ENCODE measurements around the gene PDZD7.

Gene PDZD7

DNA sequence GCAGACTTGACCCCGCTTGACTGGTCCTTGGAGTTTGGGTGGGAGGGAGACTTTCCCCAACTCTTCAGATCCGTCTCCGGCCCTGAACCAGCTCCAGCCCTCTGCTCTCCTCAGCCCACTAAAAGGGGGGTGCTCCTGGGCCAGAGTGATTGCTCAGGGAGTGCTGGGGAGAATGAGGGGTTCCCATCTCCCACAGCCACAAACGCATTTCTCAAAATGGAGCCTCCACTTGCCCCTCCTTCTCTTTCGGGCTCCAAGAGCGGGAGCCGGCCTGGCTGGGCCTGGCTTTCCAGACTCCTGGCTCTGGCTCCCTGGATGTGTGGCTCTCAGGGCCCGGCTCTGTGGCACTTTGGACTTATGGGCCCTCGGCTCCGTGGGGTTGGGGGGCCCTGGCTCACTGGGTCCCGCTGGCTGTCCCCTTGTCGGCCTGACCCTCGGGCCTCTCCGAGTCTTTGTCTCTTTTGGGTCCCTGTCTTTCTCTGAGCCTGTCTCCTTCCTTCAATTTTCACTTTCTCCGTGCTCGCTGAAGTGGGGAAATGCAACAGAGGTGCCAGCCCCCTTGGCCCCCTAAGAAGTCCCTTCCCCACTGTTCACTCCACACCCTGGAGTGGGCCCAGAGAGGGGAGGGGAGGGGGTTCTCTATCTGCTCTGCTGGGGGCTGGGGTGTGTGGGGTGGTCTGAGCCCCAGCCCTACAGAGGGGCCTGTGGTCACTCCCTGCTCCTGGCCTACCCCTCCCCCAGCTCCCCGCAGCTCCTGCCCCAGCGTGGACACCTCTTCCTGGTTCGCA is 30.6 kb downstream of the PDZD7 start:
- peak; percentile 71 for DNase-seq

DNA sequence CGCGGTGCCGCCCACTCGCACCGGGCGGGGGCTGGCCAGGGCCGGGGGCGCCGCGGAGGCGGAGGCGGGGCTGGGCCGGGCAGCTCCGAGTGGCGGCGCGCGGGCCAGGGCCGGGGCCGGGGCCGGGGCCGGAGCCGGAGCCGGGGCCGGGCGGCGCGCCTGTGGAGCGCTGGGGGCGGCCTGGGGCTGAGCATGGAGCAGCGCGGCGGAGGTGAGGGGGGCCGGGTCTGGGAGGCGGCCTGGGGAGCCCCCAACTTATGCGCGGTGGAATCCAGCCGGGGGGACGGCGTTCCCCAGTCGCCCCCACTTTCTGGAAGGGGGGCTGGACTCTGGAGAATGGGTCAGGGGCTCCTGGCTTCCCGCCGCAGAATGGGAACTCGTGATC is 31.2 kb downstream of the PDZD7 start, which contains the start of gene LZTS2:
TSS of gene LZTS2 (plus strand) at position 67 of the 385 bp plus-strand sequence. CDS start 2,731 bp downstream, outside the sequence.
- DNase-seq: no peak

DNA sequence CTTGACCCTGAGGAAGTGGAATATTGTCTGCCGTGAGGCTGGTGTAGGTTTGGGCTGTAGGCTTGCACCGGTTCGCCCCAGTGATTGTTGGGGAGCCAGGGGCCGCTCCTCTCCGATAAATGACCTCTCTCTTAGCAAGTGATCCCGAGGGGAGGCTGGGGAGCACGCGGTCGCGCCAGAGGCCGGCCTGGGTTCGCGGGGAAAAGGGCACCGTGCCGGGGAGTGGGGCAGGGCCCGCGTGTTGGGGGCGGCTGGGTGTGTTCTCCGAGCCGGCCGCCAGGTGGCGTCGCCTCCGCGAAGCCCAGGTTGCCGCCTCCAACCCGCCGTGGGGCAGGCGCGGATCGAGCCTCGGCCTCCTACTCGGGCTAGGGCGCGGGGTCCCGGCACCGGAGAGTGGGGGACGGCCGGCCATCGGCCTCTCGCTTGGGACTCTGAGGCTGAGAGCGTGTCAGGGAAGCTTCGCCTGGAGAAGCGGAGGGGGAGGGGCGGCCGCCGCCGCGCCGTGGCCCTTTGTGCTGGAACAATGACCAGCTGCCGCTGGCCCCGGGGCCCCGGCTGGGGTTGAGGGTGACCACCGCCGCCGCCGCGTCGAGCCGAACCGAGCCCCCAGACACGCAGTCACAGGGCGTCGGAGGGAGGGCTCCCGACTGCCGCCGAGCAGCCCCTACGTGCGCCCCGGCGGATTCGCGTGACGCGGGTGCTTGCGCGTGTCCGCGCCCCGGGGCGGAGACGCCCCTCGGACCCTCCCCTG is 31.8 kb downstream of the PDZD7 start:
- DNase-seq: peak; percentile 87

DNA sequence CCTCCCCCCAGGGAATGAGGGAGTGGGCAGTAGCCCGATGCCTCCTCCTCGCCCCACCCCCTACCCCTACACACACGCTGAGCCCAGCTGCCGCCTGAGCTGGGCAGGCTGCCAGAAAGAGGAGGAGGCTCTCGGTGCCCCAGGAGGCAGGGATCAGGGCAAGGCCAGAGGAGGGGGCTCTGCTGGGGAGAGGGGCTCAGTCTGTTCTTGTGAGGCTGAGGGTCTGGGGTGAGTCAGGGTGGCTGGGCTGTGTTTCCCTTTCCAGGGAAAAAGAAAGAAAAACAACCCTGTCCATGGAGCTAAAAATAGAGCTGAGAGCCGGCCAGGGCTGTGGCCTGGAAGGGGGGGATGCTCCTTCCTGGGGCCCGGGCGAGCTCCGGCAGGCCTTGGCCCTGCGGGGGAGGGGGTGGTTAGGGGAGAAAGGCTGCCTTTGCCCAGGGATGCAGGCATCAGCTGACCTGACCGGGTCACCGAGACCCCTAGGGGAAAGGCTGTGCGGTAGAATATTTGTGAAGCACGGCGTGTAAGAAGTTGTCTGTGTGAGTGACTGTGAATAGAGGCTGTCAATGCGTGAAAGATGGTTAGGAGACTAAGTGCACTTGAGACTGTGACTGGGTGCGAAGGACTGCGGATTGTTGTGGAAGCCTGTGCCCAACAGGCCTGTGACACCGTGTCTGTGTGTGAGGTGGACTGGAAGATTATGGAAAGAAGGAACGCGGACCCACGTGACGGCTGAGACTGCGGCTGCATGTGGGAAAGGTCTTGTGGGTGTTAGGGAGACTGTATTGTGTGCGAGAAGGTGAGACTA is 32.5 kb downstream of the PDZD7 start:
- DNase-seq: peak; percentile 89

DNA sequence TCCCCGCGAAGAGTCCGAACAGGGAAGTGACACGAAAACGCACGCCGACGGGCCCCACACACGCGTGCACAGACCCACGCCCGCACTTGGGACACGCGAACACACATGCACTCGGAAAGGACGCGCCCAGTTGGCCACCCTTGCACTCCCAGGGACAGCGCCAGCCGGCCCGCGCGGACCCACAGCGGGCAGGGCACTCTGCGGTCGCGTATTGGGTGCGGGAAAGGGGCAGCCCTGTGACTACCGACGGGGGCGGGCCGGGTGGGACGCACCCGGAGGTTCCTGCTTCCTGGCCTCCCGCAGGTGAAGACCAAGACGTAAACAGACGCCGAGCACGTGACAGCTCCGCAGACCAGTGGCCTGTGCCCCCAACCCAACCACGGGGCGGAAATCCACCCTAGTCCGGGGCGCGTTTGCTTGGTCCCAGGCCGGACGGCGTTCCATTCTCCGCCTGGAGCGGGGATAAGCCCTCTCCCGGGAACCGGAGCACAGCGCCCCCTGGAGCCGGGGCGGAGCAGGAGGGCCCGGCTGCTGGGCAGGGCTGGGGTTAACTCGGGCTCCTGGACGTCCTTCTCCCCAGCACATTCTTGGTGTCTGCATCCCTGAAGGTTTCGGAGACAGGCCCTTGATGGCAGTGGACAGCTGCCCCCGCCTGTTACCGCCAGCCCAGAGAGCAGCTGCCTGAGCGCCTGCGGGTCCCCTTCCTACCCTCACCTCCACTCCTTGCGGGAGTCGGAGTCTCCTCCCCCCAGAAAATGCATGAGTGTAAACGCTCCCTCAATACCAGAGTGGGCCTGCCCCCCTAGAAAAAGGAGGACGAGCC is 33.4 kb downstream of the PDZD7 start:
- DNase-seq: peak; percentile 95

DNA sequence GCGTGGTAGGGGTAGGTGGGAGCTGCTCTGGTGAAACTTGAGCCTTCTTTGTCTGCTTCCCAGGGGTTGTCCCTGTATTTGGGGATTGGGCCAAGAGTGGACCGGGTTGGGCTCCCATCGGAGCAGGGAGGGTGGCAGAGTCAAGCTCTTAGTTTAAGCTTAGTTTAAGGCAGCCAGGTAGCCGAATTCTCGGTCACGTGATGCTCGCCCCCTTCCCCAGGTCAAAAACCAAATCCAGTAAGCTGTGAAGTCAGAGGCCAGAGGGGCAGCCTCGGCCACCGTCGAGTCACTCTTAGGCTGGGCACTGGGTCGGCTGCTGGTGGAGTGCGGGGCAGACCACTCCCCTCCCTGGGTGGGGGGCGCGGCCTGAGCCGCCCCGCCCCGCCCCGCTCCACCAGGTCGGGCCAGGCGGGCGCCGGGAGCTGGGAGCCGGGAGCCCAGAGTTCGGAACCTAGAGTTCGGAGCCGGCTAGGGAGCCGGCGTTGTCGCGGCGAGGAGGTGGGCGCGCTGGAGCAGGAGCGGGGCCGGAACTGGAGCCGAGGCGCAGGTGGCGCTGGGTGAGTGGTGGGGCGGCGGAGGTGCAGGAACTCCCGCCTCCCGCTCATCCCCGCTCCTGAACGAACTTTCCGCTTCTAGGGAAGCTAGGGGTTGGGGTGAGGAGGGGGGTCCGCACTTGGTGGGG is 34.1 kb downstream of the PDZD7 start:
- peak; percentile 82 for DNase-seq

DNA sequence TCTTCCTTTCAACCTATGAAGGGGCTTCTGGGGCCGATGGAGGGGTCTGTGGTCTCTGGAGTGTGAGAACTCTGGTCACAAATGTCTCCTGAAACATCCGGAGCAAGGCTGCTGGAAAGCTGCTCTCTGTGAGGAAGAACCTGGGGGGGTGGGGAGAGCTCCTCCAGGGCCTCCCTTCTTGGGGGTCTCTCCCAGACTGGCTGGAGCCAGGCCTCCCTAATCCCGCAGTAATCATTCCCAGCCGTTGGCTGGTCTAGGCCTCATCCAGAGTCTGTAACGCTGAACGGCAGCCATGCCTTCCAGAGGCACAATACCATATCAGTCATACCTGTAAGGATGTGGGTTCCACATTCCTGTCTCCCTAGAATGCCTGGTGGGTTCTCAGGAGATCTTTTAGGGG is 35.7 kb downstream of the PDZD7 start:
- DNase-seq: no peak

DNA sequence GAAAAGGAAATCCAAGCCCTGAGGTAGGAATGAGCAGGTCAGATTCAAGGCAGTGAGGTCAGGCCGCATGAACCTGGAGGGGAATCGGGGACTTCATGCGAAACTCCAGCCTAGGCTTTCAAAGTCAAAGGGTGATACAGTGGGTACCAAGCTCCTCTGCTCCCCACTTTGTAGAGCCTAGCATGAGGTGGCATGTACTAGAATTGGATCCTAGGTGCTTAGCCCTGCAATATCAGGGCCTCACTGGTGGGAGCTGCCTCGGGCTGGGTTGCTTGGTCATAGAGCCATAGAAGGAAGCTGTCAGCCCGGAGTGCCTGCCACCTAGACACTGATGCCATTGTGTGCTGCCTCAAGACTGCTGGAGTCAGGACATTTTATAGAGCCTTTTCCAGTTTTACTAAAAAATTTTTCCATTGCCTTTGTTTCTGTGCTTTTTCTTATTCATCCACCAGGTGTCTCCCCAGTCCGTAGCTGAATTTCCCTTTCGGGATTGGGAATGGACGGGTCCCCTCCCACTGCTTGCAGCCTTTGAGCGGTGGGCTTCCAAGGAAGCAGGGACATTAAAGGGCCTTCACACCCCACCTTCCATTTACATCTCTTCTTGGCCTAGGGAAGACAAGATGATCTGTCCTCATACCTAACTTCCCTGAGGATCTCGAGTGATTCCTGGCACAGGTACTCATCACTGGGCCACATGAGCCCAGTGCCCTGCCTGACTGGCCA is 36.8 kb downstream of the PDZD7 start:
- DNase-seq: no peak

DNA sequence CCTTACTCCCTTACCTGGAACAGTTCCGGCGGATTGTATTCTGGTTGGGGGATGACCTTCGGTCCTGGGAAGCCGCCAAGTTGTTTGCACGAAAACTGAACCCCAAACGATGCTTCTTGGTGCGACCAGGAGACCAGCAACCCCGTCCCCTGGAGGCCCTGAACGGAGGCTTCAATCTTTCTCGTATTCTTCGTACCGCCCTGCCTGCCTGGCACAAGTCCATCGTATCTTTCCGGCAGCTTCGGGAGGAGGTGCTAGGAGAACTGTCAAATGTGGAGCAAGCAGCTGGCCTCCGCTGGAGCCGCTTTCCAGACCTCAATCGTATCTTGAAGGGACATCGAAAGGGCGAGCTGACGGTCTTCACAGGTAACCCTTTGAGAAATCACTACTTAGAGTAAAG is 41.8 kb downstream of the PDZD7 start:
- DNase-seq: no peak

DNA sequence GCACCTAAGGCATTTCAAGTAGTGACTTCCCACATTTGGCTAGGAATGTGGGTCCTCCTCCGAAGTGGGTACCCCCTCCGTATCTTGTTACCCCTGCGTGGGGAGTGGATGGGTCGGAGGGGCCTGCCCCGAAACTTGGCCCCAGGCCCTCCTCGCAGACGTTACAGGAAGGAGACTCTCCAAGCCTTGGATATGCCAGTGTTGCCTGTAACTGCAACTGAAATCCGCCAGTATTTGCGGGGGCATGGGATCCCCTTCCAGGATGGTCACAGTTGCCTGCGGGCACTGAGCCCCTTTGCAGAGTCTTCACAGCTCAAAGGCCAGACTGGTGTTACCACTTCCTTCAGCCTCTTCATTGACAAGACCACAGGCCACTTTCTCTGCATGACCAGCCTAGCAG is 42.8 kb downstream of the PDZD7 start:
- no peak for DNase-seq

DNA sequence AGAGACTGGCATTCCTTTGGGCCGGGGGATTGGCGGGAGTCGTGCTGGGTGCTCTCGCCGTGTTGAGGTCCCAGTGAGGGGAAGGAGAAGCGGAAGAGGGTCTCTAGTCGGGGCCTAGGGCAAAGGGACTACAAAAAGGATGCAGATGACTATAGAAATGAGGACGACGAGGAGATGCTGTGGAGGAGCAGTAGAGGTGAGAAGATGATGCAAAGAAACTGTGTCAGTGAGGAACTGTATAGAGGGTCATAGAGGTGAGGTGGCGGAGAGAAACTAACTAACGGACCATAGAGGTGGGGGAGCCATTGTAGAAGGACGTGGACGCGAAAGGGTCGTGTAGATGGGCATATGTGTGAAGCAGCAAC is 43.3 kb downstream of the PDZD7 start:
- no peak for DNase-seq

DNA sequence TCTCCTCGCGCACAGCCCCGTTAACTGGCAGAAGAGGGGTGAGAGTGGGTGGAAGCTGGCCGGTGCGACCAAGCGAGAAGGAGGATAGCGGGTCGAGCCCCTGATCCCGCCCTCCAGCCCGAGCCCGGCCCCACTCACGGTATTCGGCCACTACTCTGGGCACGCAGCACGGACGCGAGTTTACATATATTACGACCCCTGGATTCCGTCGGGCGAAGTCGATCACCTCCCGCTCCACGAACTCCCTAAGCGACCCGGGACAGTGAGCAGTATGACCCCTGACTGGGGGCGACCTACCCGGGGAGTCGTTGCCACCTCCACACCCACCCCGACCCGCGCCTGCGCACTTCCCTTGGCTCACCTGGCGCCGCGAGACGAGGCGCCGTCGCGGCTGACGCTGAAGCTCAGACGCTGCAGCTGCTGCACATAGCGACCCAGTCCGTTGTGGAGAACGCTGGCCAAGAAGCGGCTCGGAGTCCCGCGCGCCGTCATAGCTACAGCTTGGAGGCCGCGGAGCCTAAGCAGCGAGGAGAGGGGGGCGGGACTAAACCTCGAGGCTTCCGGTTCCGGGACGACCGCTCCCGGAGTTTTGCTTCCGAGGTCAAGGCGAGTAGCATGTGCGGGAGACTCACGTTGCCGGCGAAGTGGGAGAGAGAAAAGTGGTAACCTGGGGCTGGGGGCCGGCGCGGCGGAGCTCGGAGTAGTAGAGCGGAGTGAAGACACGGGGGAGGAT is 43.8 kb downstream of the PDZD7 start, which contains the start of the genes MRPL43 and TWNK:
TSS of gene MRPL43 (minus strand) at position 546 of the 733 bp plus-strand sequence. CDS start at position 492, 54 bp downstream.
TSS of gene TWNK (plus strand) at position 592 of the 733 bp plus-strand sequence. CDS start 668 bp downstream, outside the sequence.
- DNase-seq: peak; percentile 91

DNA sequence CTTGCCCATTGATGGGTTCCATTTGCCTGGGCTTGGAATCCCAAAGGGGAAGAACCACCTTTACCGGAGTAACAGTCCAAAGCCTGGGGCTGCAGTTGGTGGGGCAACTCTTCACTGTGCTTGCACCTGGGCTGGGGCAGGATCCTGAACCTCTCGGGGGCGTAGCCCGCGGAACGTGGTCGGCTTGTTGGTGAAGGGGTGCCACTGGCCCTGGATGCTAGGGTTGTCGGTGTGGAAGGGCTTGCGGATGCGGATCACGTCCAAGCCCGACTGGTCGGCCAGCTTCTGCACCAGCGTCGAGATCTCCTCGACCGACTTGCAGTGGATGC is 44.3 kb downstream of the PDZD7 start:
- DNase-seq: no peak

DNA sequence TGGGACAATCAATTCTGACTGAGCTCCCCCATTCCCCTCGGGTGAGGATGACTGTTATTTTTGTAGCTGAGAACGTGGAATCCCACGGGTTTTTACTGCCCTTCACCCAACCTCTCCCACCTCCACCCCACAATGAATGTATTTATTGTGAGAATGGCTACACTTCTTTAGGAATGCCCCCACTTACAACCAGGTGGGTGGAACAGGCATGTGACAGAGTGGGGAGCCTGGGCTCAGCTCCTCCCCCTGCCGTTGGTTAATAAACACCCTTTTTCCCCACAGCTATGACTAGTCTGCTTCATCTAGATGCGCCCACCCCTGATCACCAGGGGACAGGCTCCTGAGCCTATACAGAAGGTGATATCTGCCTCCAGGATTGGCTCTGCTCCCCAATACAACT is 45.6 kb downstream of the PDZD7 start:
- no peak for DNase-seq

DNA sequence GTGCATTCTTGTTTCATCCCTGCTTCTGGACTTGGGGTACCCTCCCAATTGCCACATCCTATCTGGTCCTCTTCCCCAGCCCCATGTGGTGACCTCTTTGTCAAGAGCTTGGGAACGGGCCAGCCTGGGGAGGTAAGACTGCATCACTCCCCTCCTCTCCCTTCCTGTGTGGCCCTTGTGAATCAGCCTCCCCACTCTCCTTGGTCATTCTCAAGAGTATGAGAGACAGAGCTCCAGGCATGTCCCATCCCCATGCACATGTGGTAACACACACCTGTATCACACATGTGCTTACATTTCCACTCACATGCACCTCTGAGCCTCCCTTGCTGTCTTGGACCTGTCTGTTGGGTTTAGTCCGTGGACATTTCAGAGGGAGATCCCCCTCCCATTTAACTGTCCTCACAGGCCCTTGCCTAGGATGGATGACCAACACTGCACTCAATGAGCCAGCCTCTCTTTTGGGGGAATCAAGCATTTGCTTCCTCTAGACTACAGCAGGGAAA is 46.2 kb downstream of the PDZD7 start:
- DNase-seq: no peak

DNA sequence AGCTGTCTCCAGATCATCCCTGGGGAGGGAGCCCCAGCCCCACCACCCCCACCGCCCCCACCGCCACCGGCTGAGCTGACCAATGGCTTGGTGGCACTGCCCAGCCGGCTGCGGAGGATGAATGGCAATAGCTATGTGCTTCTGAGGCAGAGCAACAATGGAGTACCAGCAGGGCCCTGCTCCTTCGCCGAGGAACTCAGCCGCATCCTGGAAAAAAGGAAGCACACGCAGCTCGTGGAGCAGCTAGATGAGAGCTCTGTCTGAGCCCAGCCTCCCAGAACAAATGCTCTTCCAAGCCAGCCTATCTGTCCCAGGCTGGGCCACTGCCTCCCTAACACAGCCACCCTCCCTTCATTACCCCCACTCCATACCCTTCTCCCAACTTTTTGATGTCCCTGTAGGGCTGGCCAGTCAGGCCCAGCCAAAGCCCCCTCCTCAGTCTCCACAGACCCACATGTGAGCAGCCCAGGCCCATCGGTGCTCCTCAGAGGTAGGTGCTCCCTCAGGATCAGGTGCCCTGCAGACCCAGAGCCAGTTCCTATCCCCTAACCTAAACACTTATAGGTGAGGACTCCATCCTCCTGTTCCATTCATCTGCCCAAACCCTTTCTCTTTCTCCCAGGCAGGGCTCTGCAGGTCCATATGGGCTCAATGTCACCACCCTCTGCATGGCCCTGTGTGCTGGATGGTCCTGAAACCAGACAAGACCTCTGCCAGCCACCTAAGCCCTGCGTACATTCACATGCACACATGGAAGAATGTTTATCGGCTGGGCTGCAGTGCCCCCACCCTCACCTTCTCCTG is 46.9 kb downstream of the PDZD7 start:
- DNase-seq: no peak

DNA sequence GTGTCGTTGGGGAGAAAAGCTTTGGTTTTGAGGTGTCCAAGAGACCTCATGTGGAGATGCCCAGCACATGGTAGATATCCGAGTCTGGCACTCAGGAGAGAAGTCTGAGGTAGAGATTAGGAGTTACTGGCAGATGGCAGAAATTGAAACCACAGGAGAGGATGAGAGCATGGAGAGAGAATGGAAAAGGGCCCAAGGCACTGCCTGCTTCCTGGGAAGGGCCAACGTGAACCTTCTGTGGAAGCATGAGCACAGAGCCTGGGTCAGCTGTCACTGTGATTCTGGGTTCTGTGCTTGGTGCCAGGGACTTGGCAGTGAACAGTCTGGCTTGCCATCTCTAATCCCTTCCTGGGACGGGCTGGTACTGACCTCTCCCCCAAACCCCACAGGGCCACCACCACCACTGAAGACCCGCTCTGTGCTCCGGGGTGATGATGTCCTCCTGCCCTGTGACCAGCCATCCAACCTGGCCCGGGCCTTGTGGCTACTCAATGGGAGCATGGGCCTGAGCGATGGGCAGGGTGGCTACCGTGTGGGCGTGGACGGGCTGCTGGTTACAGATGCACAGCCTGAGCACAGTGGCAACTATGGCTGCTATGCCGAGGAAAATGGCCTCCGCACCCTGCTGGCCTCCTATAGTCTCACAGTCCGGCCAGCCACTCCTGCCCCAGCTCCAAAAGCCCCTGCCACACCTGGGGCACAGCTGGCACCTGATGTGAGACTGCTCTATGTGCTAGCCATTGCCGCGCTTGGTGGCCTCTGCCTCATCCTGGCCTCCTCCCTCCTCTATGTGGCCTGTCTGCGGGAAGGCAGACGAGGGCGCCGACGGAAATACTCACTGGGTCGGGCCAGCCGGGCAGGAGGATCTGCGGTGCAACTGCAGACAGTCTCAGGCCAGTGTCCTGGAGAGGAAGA is 47.8 kb downstream of the PDZD7 start:
- DNase-seq: peak; percentile 30

DNA sequence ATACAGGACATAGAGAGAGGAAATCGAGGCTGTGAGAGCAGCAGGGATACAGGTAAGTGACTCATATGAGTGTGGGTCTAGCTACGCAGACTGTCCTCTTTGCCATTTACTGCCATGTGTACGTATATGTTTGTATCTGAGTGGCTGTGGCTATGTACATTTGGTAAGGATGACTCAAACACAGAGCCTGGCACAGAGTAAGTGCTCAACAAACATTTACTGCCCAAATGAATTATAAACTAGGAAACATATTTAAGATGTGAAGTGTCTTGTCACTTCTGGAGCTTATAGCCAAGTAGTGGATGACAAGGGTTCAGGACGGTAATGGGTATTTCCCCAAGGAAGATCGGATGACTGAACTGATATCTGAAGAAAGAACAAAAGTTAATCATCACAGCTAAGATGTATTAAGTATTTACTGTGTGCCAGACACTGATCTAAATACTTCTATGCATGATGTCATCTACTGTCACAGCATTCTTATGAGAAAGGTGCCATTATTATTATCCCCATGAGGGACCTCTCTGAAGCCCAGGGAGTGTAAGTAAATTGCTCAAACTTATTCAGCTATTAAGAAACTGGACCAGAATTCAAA is 49.7 kb downstream of the PDZD7 start:
- no peak for DNase-seq
